Esophagus squamous epithelium (tissue), 4 donors: ENCODE measurements around the gene SMC6.

ENCODE experiments used
- POLR2A ChIP-seq, 4 donors: fragments of 450-650 bp; IDR thresholded peaks; one replicate each; pipeline ENCODE4 v1.6.1; 2017; ENCODE audit warnings: antibody characterized with exemption in 4 of 4, mild to moderate bottlenecking in 4 of 4, moderate library complexity in 3 of 4
- TF ChIP-seq, protein P1 (sequence below), 6 experiments: fragments of 450-650 bp in 4 of 6; fragments of 200-600 bp in 2 of 6; sonication (generic) in 2 of 6; IDR thresholded peaks; one replicate each; pipeline ENCODE4 v1.5.1; 2016 to 2019; ENCODE audit warnings: antibody characterized with exemption in 6 of 6, mild to moderate bottlenecking in 4 of 6, moderate library complexity in 4 of 6

- TF ChIP-seq, protein P1, sequence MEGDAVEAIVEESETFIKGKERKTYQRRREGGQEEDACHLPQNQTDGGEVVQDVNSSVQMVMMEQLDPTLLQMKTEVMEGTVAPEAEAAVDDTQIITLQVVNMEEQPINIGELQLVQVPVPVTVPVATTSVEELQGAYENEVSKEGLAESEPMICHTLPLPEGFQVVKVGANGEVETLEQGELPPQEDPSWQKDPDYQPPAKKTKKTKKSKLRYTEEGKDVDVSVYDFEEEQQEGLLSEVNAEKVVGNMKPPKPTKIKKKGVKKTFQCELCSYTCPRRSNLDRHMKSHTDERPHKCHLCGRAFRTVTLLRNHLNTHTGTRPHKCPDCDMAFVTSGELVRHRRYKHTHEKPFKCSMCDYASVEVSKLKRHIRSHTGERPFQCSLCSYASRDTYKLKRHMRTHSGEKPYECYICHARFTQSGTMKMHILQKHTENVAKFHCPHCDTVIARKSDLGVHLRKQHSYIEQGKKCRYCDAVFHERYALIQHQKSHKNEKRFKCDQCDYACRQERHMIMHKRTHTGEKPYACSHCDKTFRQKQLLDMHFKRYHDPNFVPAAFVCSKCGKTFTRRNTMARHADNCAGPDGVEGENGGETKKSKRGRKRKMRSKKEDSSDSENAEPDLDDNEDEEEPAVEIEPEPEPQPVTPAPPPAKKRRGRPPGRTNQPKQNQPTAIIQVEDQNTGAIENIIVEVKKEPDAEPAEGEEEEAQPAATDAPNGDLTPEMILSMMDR (IDR thresholded peaks at IDR 0.05) = no peak
- no peak for TF ChIP-seq POLR2A (IDR thresholded peaks at IDR 0.05)
Observed at GRCh38 chr2:17728210-17728609, 25.4 kb downstream of the SMC6 start.
